DND-41 (cell line): ENCODE results near the gene USP32.

ENCODE experiments used
- CTCF ChIP-seq: IDR thresholded peaks from 2 replicates; pipeline ENCODE4 v1.5.1; 2012; ENCODE audit warnings: borderline replicate concordance, low read length, moderate library complexity, mild to moderate bottlenecking; ENCODE audit not compliant: poor library complexity, severe bottlenecking; ENCODE audit errors: extremely low read depth
- EZH2 ChIP-seq: IDR thresholded peaks from 3 replicates; pipeline ENCODE4 v1.6.1; 2012; ENCODE audit warnings: borderline replicate concordance, low read depth, mild to moderate bottlenecking, moderate library complexity, low read length, inconsistent platforms; ENCODE audit not compliant: severe bottlenecking

DNA sequence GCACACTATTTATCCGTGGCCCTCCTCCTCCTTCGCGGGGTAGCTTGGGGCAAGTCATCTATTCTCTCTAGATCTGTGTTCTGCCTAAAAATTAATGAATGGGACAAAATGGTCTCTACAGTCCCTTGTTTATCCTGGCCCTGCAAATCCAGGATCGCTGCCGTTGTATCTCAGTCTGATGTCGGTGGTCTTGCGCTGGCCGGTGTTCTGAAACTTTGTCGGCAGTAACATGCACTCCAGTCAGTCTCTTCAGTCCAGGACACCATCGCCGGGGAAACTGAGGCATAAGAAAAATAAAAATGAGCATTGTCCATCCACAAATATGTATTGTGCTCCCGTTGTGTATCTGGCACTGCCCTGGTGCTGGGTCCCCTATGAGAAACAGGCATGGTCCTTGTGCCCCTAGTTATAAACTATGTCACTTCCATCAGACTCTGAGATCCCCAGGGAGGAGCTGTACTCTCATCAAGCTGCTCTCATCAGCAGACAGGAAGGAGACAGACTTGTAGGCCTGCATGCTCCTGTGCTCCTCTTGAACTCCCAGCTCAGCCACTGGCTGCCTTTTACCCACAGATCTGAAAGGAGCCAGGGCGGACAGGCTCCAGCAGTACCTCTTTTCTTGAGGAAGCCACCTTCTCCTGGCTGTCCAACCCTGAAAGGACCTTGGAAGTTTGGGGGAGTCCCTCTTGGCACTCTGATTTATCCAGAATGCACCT, 255.8 kb downstream of the USP32 start:
- TF ChIP-seq EZH2: no peak
- TF ChIP-seq CTCF: no peak
